ENCODE results near the gene CACFD1. TPM values are rescaled to one million over a fixed set of nuclear protein-coding genes. Genes with fewer than 3 reads are reported as not detected.

The CACFD1 gene
- polyA plus RNA-seq, 1 experiment, result 9.2 TPM

DNA sequence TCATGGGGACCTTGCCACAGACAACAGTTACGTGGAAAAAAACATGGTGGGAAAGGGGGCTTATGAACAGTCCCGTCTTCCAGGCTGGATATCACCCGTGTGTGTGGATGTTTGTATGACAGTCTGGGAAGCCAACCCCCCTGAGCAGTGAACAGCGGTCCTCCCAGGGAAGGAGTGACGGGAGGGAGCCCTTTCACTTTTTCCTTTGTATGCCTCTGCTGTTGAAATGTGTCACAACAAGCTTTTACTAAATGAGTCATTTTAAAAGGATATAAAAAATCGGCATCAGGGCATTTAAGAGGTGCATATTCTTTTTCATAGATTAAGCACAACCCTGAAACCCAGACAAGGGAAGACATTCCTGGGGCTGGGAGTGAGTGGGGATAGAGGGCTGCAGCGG, 59.9 kb downstream of the CACFD1 start:
- TF ChIP-seq, protein P1, sequence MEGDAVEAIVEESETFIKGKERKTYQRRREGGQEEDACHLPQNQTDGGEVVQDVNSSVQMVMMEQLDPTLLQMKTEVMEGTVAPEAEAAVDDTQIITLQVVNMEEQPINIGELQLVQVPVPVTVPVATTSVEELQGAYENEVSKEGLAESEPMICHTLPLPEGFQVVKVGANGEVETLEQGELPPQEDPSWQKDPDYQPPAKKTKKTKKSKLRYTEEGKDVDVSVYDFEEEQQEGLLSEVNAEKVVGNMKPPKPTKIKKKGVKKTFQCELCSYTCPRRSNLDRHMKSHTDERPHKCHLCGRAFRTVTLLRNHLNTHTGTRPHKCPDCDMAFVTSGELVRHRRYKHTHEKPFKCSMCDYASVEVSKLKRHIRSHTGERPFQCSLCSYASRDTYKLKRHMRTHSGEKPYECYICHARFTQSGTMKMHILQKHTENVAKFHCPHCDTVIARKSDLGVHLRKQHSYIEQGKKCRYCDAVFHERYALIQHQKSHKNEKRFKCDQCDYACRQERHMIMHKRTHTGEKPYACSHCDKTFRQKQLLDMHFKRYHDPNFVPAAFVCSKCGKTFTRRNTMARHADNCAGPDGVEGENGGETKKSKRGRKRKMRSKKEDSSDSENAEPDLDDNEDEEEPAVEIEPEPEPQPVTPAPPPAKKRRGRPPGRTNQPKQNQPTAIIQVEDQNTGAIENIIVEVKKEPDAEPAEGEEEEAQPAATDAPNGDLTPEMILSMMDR (IDR thresholded peaks at IDR 0.05; ENCODE audit: low read depth, low read length), result no peak
- no peaks in the 10 kb centered on the region for H3K9me3 ChIP-seq (ENCODE audit: control insufficient read depth, insufficient read depth, low read length)
- no peak overlapping the region for H3K4me3 ChIP-seq (ENCODE audit: low read depth, low read length)
- DNase-seq (ENCODE audit: low read depth, low spot score), result no peak
- H3K27me3 ChIP-seq (ENCODE audit: control insufficient read depth, insufficient read depth, low read length), result peaks cover 56% of the 10 kb centered on the region
- CTCF ChIA-PET, result no interaction called here
- H3K27ac ChIP-seq (ENCODE audit: low read depth, low read length), result no peak overlapping the region
- POLR2A ChIA-PET, result no interaction called here

DNA sequence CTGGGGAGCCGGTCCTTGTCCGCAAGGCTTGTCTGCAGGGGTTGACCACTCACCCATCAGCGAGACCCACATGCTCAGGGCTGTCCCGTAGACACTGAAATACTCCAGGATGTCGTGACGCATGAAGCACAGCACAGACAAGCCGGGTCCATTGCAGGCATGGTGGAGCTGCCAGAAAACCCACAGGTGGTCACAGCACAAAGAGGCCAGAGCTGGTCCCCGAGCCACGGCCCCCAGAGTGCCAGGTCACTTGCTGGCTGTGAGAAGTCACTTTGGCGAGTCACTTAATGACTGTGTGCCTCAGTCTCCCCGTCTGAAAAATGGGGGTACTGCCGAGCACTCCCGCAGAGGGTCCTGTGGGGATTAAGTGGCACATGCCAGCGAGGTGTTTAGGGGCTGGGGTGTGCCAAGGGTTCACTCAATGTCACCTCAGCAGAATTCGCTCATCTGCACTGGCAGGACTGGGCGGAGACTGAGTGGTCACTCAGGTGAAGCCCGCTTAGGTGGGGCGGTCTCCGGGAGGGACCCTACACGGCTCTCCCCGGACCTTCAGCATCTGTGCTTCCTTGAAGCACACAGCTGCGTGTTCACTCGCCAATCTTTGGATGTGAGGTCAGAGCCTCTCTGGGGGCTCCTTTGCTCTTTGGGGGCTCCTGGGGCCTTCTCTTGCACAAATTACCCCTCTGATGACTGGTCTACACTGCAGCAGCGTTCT, 60.5 kb downstream of the CACFD1 start:
- no peaks in the 10 kb centered on the region for H3K9me3 ChIP-seq (ENCODE audit: control insufficient read depth, insufficient read depth, low read length)
- ChIA-PET CTCF (no interaction called here), POLR2A (no interaction called here)
- no peak overlapping the region for H3K27ac ChIP-seq (ENCODE audit: low read depth, low read length)
- H3K27me3 ChIP-seq (ENCODE audit: control insufficient read depth, insufficient read depth, low read length), result peaks cover 52% of the 10 kb centered on the region
- TF ChIP-seq, protein P1 (IDR thresholded peaks at IDR 0.05; ENCODE audit: low read depth, low read length), result no peak
- no peak for DNase-seq (ENCODE audit: low read depth, low spot score)
- no peak overlapping the region for H3K4me3 ChIP-seq (ENCODE audit: low read depth, low read length)

Other genes starting within 250 kb of the CACFD1 start
- not detected in 2 replicates for gene ABO, start 184.8 kb upstream of the CACFD1 start, polyA plus RNA-seq (2011; rRNA removed)
- 6.2 and 8.5 TPM in 2 replicates for gene SURF6, start 123.8 kb upstream of the CACFD1 start, polyA plus RNA-seq (2011; rRNA removed)
- 14.1 and 20.2 TPM in 2 replicates for gene MED22, start 111.8 kb upstream of the CACFD1 start, polyA plus RNA-seq (2011; rRNA removed)
- gene RPL7A, start 111.8 kb upstream of the CACFD1 start, polyA plus RNA-seq (2011; rRNA removed), result 2,708 and 3,305 TPM in 2 replicates
- 28.2 and 29.9 TPM in 2 replicates for gene SURF1, start 103.5 kb upstream of the CACFD1 start, polyA plus RNA-seq (2011; rRNA removed)
- gene SURF2, start 103.4 kb upstream of the CACFD1 start, polyA plus RNA-seq (2011; rRNA removed), result 9.9 and 11.4 TPM in 2 replicates
- 293 and 296 TPM in 2 replicates for gene SURF4, start 83.9 kb upstream of the CACFD1 start, polyA plus RNA-seq (2011; rRNA removed)
- gene STKLD1, start 83.6 kb upstream of the CACFD1 start, polyA plus RNA-seq (2011; rRNA removed), result 0.95 and 1.4 TPM in 2 replicates
- gene REXO4, start 42.0 kb upstream of the CACFD1 start, polyA plus RNA-seq (2011; rRNA removed), result 19.4 and 21.0 TPM in 2 replicates
- gene ADAMTS13, start 37.6 kb upstream of the CACFD1 start, polyA plus RNA-seq (2011; rRNA removed), result 0.86 and 0.94 TPM in 2 replicates
- 1.7 and 2.3 TPM in 2 replicates for gene SLC2A6, start 19.1 kb downstream of the CACFD1 start, polyA plus RNA-seq (2011; rRNA removed)
- not detected in 2 replicates for gene MYMK, start 65.0 kb downstream of the CACFD1 start, polyA plus RNA-seq (2011; rRNA removed)
- gene ADAMTSL2, start 74.7 kb downstream of the CACFD1 start, polyA plus RNA-seq (2011; rRNA removed), result not detected in 2 replicates
- not detected in 2 replicates for gene FAM163B, start 149.4 kb downstream of the CACFD1 start, polyA plus RNA-seq (2011; rRNA removed)
- not detected in 2 replicates for gene DBH, start 176.4 kb downstream of the CACFD1 start, polyA plus RNA-seq (2011; rRNA removed)